A549 (cell line): ENCODE measurements around the gene COQ8B.

Source experiments
- CBX8 ChIP-seq: fragments of 200-600 bp; sonication (generic); IDR thresholded peaks from 2 replicates; pipeline ENCODE4 v1.6.1; 2016
- CTCF ChIP-seq: fragments of >200 bp; sonication (Bioruptor Twin); formaldehyde crosslinking; IDR thresholded peaks from 3 replicates; pipeline ENCODE4 v1.5.1; 2016
- ELK1 ChIP-seq: fragments of 150-350 bp; IDR thresholded peaks from 2 replicates; pipeline ENCODE4 v1.6.1; 2014; ENCODE audit warnings: low read depth, mild to moderate bottlenecking, low read length
- ESRRA ChIP-seq: fragments of 150-350 bp; IDR thresholded peaks from 2 replicates; pipeline ENCODE4 v1.6.1; 2014; ENCODE audit warnings: mild to moderate bottlenecking, low read length, borderline replicate concordance
- FOSB ChIP-seq: fragments of 250-450 bp; sonication (Bioruptor Pico); IDR thresholded peaks from 2 replicates; pipeline ENCODE4 v1.5.0; 2020; ENCODE audit warnings: mild to moderate bottlenecking, moderate library complexity
- HOXA7 ChIP-seq: fragments of 250-450 bp; sonication (Bioruptor Pico); IDR thresholded peaks from 2 replicates; pipeline ENCODE4 v1.5.0; 2020; ENCODE audit warnings: mild to moderate bottlenecking, moderate library complexity
- KDM1A ChIP-seq: fragments of 200-600 bp; sonication (generic); IDR thresholded peaks from 2 replicates; pipeline ENCODE4 v1.6.1; 2016; ENCODE audit warnings: low read depth, mild to moderate bottlenecking
- KDM5A ChIP-seq: fragments of 200-600 bp; sonication (generic); IDR thresholded peaks from 2 replicates; pipeline ENCODE4 v1.6.1; 2016; ENCODE audit warnings: antibody characterized with exemption, mild to moderate bottlenecking
- MAX ChIP-seq: IDR thresholded peaks from 2 replicates; pipeline ENCODE4 v1.6.1; 2012
- MYC ChIP-seq: IDR thresholded peaks from 2 replicates; pipeline ENCODE4 v1.6.1; 2012; ENCODE audit warnings: mild to moderate bottlenecking, inconsistent platforms, low read length, improper control_type of control experiment, borderline replicate concordance
- NPAS2 ChIP-seq: fragments of 250-450 bp; sonication (Bioruptor Pico); IDR thresholded peaks from 2 replicates; pipeline ENCODE4 v1.8.0; 2022; ENCODE audit warnings: mild to moderate bottlenecking, moderate library complexity, borderline replicate concordance
- POLR2A ChIP-seq: IDR thresholded peaks from 2 replicates; pipeline ENCODE4 v1.6.1; 2012; ENCODE audit warnings: mild to moderate bottlenecking, low read length
- RAD21 ChIP-seq, 2 experiments: fragments of >200 bp in 1 of 2; sonication (Bioruptor Twin) in 1 of 2; formaldehyde crosslinking in 1 of 2; IDR thresholded peaks in 1 of 2; conservative IDR thresholded peaks in 1 of 2; 2 replicates in 1 of 2; 3 replicates in 1 of 2; pipeline ENCODE4 v1.6.1; 2012 to 2018; ENCODE audit warnings: inconsistent platforms in 1 of 2
- RNF2 ChIP-seq: fragments of 200-600 bp; sonication (generic); IDR thresholded peaks from 2 replicates; pipeline ENCODE4 v1.6.1; 2016; ENCODE audit warnings: low read depth, mild to moderate bottlenecking, antibody characterized with exemption, moderate library complexity, borderline replicate concordance

- TF ChIP-seq CTCF (no peak), POLR2A (no peak), FOSB (CRISPR knock-in tag) (no peak), MAX (no peak), HOXA7 (CRISPR knock-in tag) (no peak), NPAS2 (CRISPR knock-in tag) (no peak), RNF2 (no peak), RAD21 (conservative IDR thresholded peaks at IDR 0.05 in 1 of 2, IDR thresholded peaks at IDR 0.05 in 1 of 2) (no peak), KDM5A (no peak), MYC (no peak), ELK1 (no peak), CBX8 (no peak), ESRRA (no peak), KDM1A (no peak)
Observed at GRCh38 chr19:40733149-40733548, 16.5 kb upstream of the COQ8B start.
